GM23338 (cell line): ENCODE results near the gene MED12L. TPM values are rescaled to one million over a fixed set of nuclear protein-coding genes. Genes with fewer than 3 reads are reported as not detected.

ENCODE experiments used
- ATAC-seq: fragments of 200-7000 bp; cut with Tn5 transposase; 3 replicates; pipeline ENCODE4 v1.9.1; 2020
- DNase-seq: peaks from one replicate; pipeline ENCODE4 v3.0.0-alpha.2; 2015; ENCODE audit warnings: low spot score
- H2AFZ ChIP-seq: fragments of 200-600 bp; sonication (generic); 2 replicates; pipeline ENCODE4 v1.8.0; 2016; ENCODE audit warnings: antibody characterized with exemption, mild to moderate bottlenecking, moderate library complexity
- H3F3A ChIP-seq: fragments of 200-600 bp; sonication (generic); replicated peaks from 2 replicates; pipeline ENCODE4 v1.8.0; 2017; ENCODE audit warnings: antibody characterized with exemption, mixed run types, low read depth
- H3K27ac ChIP-seq: fragments of 200-600 bp; sonication (generic); 2 replicates; pipeline ENCODE4 v1.6.1; 2016; ENCODE audit warnings: low read depth
- H3K27me3 ChIP-seq: fragments of 200-600 bp; sonication (generic); 2 replicates; pipeline ENCODE4 v1.8.0; 2016; ENCODE audit warnings: mild to moderate bottlenecking, mixed run types, moderate library complexity; ENCODE audit not compliant: insufficient read depth
- H3K36me3 ChIP-seq: fragments of 200-600 bp; sonication (generic); 2 replicates; pipeline ENCODE4 v1.8.0; 2016; ENCODE audit warnings: mild to moderate bottlenecking; ENCODE audit not compliant: insufficient read depth
- H3K4me1 ChIP-seq: fragments of 200-600 bp; sonication (generic); 2 replicates; pipeline ENCODE4 v1.8.0; 2016; ENCODE audit warnings: mild to moderate bottlenecking, moderate library complexity; ENCODE audit not compliant: insufficient read depth
- H3K4me2 ChIP-seq: fragments of 200-600 bp; sonication (generic); 2 replicates; pipeline ENCODE4 v1.7.1; 2017; ENCODE audit warnings: mixed run types
- H3K4me3 ChIP-seq: fragments of 200-600 bp; sonication (generic); 2 replicates; pipeline ENCODE4 v1.6.1; 2016; ENCODE audit warnings: mixed run types
- H3K79me2 ChIP-seq: fragments of 200-600 bp; sonication (generic); replicated peaks from 2 replicates; pipeline ENCODE4 v1.8.0; 2017; ENCODE audit warnings: mild to moderate bottlenecking; ENCODE audit not compliant: insufficient read depth
- H3K9me2 ChIP-seq: fragments of 200-600 bp; sonication (generic); 2 replicates; pipeline ENCODE4 v1.8.0; 2017; ENCODE audit not compliant: insufficient read depth
- H4K20me1 ChIP-seq: fragments of 200-600 bp; sonication (generic); replicated peaks from 2 replicates; pipeline ENCODE4 v1.8.0; 2017; ENCODE audit warnings: mild to moderate bottlenecking; ENCODE audit not compliant: insufficient read depth
- H3K27ac Mint-ChIP-seq: 2 replicates; pipeline ENCODE4 v1.8.0; 2020; ENCODE audit warnings: inconsistent platforms, mild to moderate bottlenecking, moderate library complexity, mixed read lengths
- H3K27me3 Mint-ChIP-seq: 3 replicates; pipeline ENCODE4 v1.8.0; 2022; ENCODE audit warnings: low read depth, mild to moderate bottlenecking, moderate library complexity, mixed read lengths, inconsistent platforms; ENCODE audit not compliant: insufficient read depth, poor library complexity
- H3K36me3 Mint-ChIP-seq: 3 replicates; pipeline ENCODE4 v1.8.0; 2021; ENCODE audit warnings: low read depth, mild to moderate bottlenecking, inconsistent platforms, moderate library complexity, mixed read lengths
- H3K4me1 Mint-ChIP-seq: 3 replicates; pipeline ENCODE4 v1.8.0; 2020; ENCODE audit warnings: mild to moderate bottlenecking, inconsistent platforms, mixed read lengths
- H3K4me3 Mint-ChIP-seq: 3 replicates; pipeline ENCODE4 v1.8.0; 2021; ENCODE audit warnings: moderate library complexity, mild to moderate bottlenecking, inconsistent platforms, mixed read lengths
- H3K9me3 Mint-ChIP-seq: 3 replicates; pipeline ENCODE4 v1.8.0; 2020; ENCODE audit warnings: moderate library complexity, mild to moderate bottlenecking, inconsistent platforms, mixed read lengths
- CREB1 ChIP-seq: fragments of 250-450 bp; sonication (Bioruptor Pico); IDR thresholded peaks from 2 replicates; pipeline ENCODE4 v1.5.0; 2020; ENCODE audit warnings: low read depth, mild to moderate bottlenecking, moderate library complexity
- EZH2 ChIP-seq: fragments of 200-600 bp; sonication (generic); IDR thresholded peaks from one replicate; pipeline ENCODE4 v1.8.0; 2017; ENCODE audit warnings: antibody characterized with exemption, mild to moderate bottlenecking, low read depth; ENCODE audit not compliant: unreplicated experiment
- NANOG ChIP-seq: IDR thresholded peaks from 2 replicates; pipeline ENCODE4 v1.6.1; 2016; ENCODE audit warnings: antibody characterized with exemption, borderline replicate concordance
- STAT1 ChIP-seq: IDR thresholded peaks from one replicate; pipeline ENCODE4 v1.6.1; 2016; ENCODE audit warnings: antibody characterized with exemption; ENCODE audit not compliant: unreplicated experiment
- ZNF114 ChIP-seq: fragments of 250-450 bp; sonication (Bioruptor Pico); IDR thresholded peaks from 2 replicates; pipeline ENCODE4 v1.5.0; 2020; ENCODE audit warnings: mild to moderate bottlenecking, moderate library complexity
- ZNF331 ChIP-seq: fragments of 250-450 bp; sonication (Bioruptor Pico); IDR thresholded peaks from 2 replicates; pipeline ENCODE4 v1.5.0; 2020; ENCODE audit warnings: low read depth, mild to moderate bottlenecking, moderate library complexity
- polyA plus RNA-seq: library from polyadenylated mRNA; unstranded; fragments of >200 nt; fragmentation: Nextera tagmentation; extraction: Ambion mirVana; gene quantifications from 2 replicates; pipeline ENCODE4 v1.2.1, GENCODE V29; 2016
- total RNA-seq: library from RNA; depleted of rRNA; stranded (reverse); fragments of >200 nt; shearing (Covaris generic); gene quantifications from 2 replicates; pipeline ENCODE4 v1.2.3, GENCODE V29; 2014
- TF ChIP-seq, protein P1 (sequence below): IDR thresholded peaks from 2 replicates; pipeline ENCODE4 v1.6.1; 2016; ENCODE audit warnings: antibody characterized with exemption

Gene MED12L
- total and polyA plus RNA-seq, 2 experiments from 2014 or later: 5.7 to 25.0 TPM

DNA sequence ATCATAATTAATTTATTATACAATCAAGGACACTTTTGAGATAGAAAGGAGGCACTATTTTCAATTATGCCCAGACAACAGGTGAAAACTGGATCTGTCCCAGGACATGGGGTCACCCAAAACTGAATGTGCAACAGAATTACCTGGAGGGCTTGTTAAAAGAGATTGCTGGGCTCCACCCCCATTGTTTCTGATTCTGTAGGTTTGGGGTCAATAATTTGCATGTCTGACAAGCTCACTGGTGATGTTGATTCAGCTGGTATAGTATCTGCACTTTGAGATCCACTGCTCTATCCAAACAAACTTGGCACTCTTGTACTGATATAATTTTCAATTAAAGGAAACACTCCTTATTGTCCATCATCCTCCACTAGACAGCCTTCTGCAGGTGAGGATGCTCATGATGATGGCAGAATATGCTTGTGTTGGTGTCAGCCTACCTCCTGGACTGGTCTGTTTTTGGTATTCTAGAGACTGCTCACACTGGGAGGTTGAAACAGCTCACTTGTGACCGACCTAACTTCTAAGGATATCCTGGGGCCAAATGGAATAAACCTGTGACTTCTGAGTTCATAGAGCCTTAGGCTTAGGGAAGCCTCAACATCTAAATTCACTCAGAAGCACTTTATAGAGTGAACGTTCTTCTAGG is 190.7 kb downstream of the MED12L start (continued):
- TF ChIP-seq, protein P1, sequence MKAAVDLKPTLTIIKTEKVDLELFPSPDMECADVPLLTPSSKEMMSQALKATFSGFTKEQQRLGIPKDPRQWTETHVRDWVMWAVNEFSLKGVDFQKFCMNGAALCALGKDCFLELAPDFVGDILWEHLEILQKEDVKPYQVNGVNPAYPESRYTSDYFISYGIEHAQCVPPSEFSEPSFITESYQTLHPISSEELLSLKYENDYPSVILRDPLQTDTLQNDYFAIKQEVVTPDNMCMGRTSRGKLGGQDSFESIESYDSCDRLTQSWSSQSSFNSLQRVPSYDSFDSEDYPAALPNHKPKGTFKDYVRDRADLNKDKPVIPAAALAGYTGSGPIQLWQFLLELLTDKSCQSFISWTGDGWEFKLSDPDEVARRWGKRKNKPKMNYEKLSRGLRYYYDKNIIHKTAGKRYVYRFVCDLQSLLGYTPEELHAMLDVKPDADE: no peak
- no peak for TF ChIP-seq ZNF114 (CRISPR knock-in tag)
- TF ChIP-seq STAT1: no peak
- TF ChIP-seq ZNF331 (CRISPR knock-in tag): no peak
- TF ChIP-seq EZH2: no peak

DNA sequence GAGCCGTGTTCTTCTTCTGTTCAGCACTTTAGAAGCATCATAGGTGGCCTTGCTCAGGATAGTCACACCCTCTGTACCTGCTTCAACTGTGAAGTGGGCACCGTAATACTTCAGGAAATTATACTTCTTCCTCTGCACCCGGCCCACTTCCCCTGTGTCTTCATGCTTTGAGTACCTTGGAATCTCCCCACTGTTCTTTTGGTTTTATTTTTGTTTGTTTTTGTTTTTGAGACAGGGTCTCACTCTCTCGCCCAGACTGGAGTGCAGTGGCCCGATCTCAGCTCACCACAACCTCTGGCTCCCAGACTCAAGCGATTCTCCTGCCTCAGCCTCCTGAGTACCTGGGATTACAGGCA is 191.2 kb downstream of the MED12L start:
- no peak overlapping the region for H3K27ac ChIP-seq

DNA sequence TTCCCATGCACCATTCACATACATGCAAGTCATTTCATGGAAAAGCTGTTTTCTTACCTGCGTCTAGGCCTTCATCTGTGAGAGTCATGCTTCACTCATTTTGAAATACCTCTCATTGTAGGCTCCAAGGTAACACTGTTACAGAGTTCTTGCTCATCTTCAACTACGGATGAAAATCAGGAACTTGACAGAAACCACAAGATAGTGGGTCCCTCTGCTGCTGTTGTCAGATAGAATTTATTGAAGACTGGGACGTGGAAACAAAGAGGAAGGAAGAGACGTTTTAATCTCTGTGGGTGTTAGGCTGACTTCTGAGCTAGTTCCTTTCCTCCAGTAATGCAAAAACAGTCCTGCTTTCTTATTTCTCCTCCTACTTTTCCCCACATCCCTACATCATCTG is 192.8 kb downstream of the MED12L start, which contains the start of gene P2RY14:
Gene P2RY14, minus strand, starts transcription at position 313 of the 400 bp plus-strand sequence. CDS start 64,226 bp downstream, outside the sequence.
- ATAC-seq: no peak
- H3K27me3 Mint-ChIP-seq: peaks cover 3% of the 10 kb centered on the region
- no peaks in the 10 kb centered on the region for H3F3A ChIP-seq

More for the DNA sequence above, 191.2 kb downstream of the MED12L start:
- Mint-ChIP-seq H3K27ac (no peak overlapping the region), H3K36me3 (no peaks in the 10 kb centered on the region), H3K4me1 (peaks cover 6% of the 10 kb centered on the region), H3K9me3 (no peaks in the 10 kb centered on the region), H3K4me3 (no peak overlapping the region), H3K27me3 (peaks cover 3% of the 10 kb centered on the region)
- Histone ChIP-seq H3K4me2 (no peak overlapping the region), H3K79me2 (no peaks in the 10 kb centered on the region), H4K20me1 (no peaks in the 10 kb centered on the region), H3K27me3 (no peaks in the 10 kb centered on the region), H2AFZ (no peak overlapping the region), H3F3A (no peaks in the 10 kb centered on the region), H3K36me3 (no peaks in the 10 kb centered on the region), H3K4me1 (no peaks in the 10 kb centered on the region), H3K9me2 (no peaks in the 10 kb centered on the region), H3K4me3 (no peak overlapping the region)
- DNase-seq (no peak), ATAC-seq (no peak)
- TF ChIP-seq NANOG (no peak), CREB1 (no peak), ZNF331 (CRISPR knock-in tag) (no peak), EZH2 (no peak), ZNF114 (CRISPR knock-in tag) (no peak)

More for the DNA sequence above, 192.8 kb downstream of the MED12L start, which contains the start of gene P2RY14:
- no peaks in the 10 kb centered on the region for H3K36me3 Mint-ChIP-seq
- Histone ChIP-seq H2AFZ (no peak within 1 kb of the TSS), H3K4me3 (no peak within 1 kb of the TSS), H3K27ac (no peak within 1 kb of the TSS), H3K9me2 (no peaks in the 10 kb centered on the region), H3K4me1 (no peaks in the 10 kb centered on the region), H3K27me3 (no peaks in the 10 kb centered on the region), H3K4me2 (no peak within 1 kb of the TSS), H3K36me3 (no peaks in the 10 kb centered on the region), H3K79me2 (no peaks in the 10 kb centered on the region), H4K20me1 (0 out of 2 replicates have a peak, but pooled peaks cover 2% of the 10 kb centered on the region)
- H3K9me3 Mint-ChIP-seq: no peaks in the 10 kb centered on the region
- peaks cover 6% of the 10 kb centered on the region for H3K4me1 Mint-ChIP-seq
- no peak within 1 kb of the TSS for H3K27ac Mint-ChIP-seq
- no peak within 1 kb of the TSS for H3K4me3 Mint-ChIP-seq
- TF ChIP-seq, protein P1: no peak
- no peak for DNase-seq
